Measurements from ENCODE around the gene IMPACT. TPM values are rescaled to one million over a fixed set of nuclear protein-coding genes. Genes with fewer than 3 reads are reported as not detected.

Gene IMPACT
- total and polyA plus RNA-seq, 2 of the 8 experiments (the other 6 are each of a cell fraction or from before 2014, with no cell fraction given), result 31.1 to 44.6 TPM

GRCh38 chr18:24475926-24476589 lies 49.6 kb downstream of the IMPACT start:
- TF ChIP-seq BRCA1 (IDR thresholded peaks at IDR 0.05; ENCODE audit: low read depth, low read length) (no peak), CEBPB (IDR thresholded peaks at IDR 0.05; ENCODE audit: low read depth, low read length) (peak; percentile 33; the same call in 1 of the 2 replicates), NANOG (IDR thresholded peaks at IDR 0.05; ENCODE audit: insufficient read depth, low read depth, low read length, poor library complexity, severe bottlenecking) (no peak)
- no peaks in the 10 kb centered on the region for H3K79me1 ChIP-seq (ENCODE audit: low read depth, low read length)
- H2BK120ac ChIP-seq (replicated peaks; ENCODE audit: low read depth, low read length), result no peak overlapping the region
- no peak overlapping the region for H3K23ac ChIP-seq (ENCODE audit: insufficient read length)
- H3K23me2 ChIP-seq (ENCODE audit: low read depth, low read length), result no peaks in the 10 kb centered on the region
- H3K14ac ChIP-seq (ENCODE audit: insufficient read length), result no peak overlapping the region
- H3K9ac ChIP-seq (replicated peaks in 1 of 4; ENCODE audit: extremely low read depth in 1 of 4, low read depth in 3 of 4, low read length in 3 of 4), result no peak overlapping the region
- H3K79me2 ChIP-seq (ENCODE audit: control insufficient read depth in 1 of 2, insufficient read depth in 2 of 2, low read length in 2 of 2), result no peaks in the 10 kb centered on the region
- POLR2A ChIA-PET (ENCODE audit: partially characterized antibody), result interaction anchor here (1.8 kb wide), 1 partner anchor 11 kb away, joined by 4 read pairs; no protein-coding TSS in a partner anchor
- no peak overlapping the region for H3K27ac ChIP-seq (ENCODE audit: low read depth, low read length)
- no peak overlapping the region for H4K5ac ChIP-seq (ENCODE audit: insufficient read length, low read depth, low read length)
- H3K9me3 ChIP-seq (ENCODE audit: insufficient read depth in 2 of 2, low read depth in 1 of 2, low read length in 1 of 2), result peaks cover 0 to 3% of the 10 kb centered on the region in 2 experiments; a peak in 1 of 4 replicates
- no peak overlapping the region for H4K91ac ChIP-seq (replicated peaks; ENCODE audit: insufficient read length, low read length)
- H3K4me3 ChIP-seq (ENCODE audit: extremely low read depth in 1 of 4, insufficient read depth in 2 of 4, low read depth in 3 of 4, low read length in 4 of 4), result no peak overlapping the region
- H2BK20ac ChIP-seq (ENCODE audit: low read length), result no peak overlapping the region
- H3K27me3 ChIP-seq (replicated peaks in 1 of 4; ENCODE audit: control insufficient read depth in 3 of 4, extremely low read depth in 1 of 4, insufficient read depth in 3 of 4, low read length in 3 of 4), result no peaks in the 10 kb centered on the region
- H3K36me3 ChIP-seq (ENCODE audit: control insufficient read depth in 2 of 4, insufficient read depth in 4 of 4, low read length in 3 of 4), result no peaks in the 10 kb centered on the region
- no peak overlapping the region for H3K4ac ChIP-seq (replicated peaks; ENCODE audit: insufficient read length, low read depth, low read length)
- H2BK12ac ChIP-seq (ENCODE audit: low read depth, low read length), result no peak overlapping the region
- FAIRE-seq (no peak), DNase-seq (ENCODE audit: low read depth in 1 of 2, low spot score in 2 of 2) (no peak)
- H3K56ac ChIP-seq (replicated peaks; ENCODE audit: insufficient read length, low read depth, low read length), result no peak overlapping the region
- H4K20me1 ChIP-seq (replicated peaks in 1 of 2; ENCODE audit: control insufficient read depth in 1 of 2, insufficient read depth in 2 of 2, low read length in 2 of 2), result no peaks in the 10 kb centered on the region
- no peak overlapping the region for H2BK5ac ChIP-seq (ENCODE audit: low read depth, low read length)
- H2BK15ac ChIP-seq (ENCODE audit: low read length), result no peak overlapping the region
- CTCF ChIA-PET (ENCODE audit: partially characterized antibody), result interaction anchor here (1.2 kb wide), 1 partner anchor 11 kb away, joined by 7 read pairs; no protein-coding TSS in a partner anchor
- no peaks in the 10 kb centered on the region for H3K4me1 ChIP-seq (replicated peaks in 1 of 4; ENCODE audit: control insufficient read depth in 3 of 4, insufficient read depth in 4 of 4, low read length in 3 of 4)
- WGBS, 2 experiments (ENCODE audit: extremely low coverage in 1 of 2, insufficient coverage in 1 of 2, insufficient read length in 1 of 2, insufficient replicate concordance in 2 of 2, low coverage in 1 of 2, low lambda C conversion rate in 2 of 2, missing lambda C conversion rate in 1 of 2), result 96% methylated on average over 6 of the region's 6 CpGs; no CpG with 5 or more reads in 1 of the 2 experiments
- no peak overlapping the region for H4K8ac ChIP-seq (ENCODE audit: extremely low read depth, insufficient read depth, low read length)
- no peak overlapping the region for H2AFZ ChIP-seq (ENCODE audit: low read length)
- H3K18ac ChIP-seq (ENCODE audit: extremely low read depth, low read length), result no peak overlapping the region
- no peak overlapping the region for H2AK5ac ChIP-seq (ENCODE audit: low read depth, low read length)
- H3K4me2 ChIP-seq (ENCODE audit: insufficient read depth in 1 of 2, low read depth in 2 of 2, low read length in 2 of 2), result no peak overlapping the region

All from H1 (cell line).